ENCODE data around the gene TTC7B.

GRCh38 chr14:90608281-90608680, 207.9 kb downstream of the TTC7B start:
- TF ChIP-seq POLR2AphosphoS5 (IDR thresholded peaks at IDR 0.05; ENCODE audit: insufficient read depth, low read depth, low read length), result no peak
- TF ChIP-seq EZH2 (IDR thresholded peaks at IDR 0.05; ENCODE audit: borderline replicate concordance, low read depth, low read length, severe bottlenecking), result no peak
- TF ChIP-seq CTCF (IDR thresholded peaks at IDR 0.05; ENCODE audit: extremely low read depth in 1 of 2, insufficient read depth in 1 of 2, low read depth in 1 of 2, low read length in 2 of 2), result no peak

Data from endothelial cell of umbilical vein (primary cell).